HG03095 (cell line): ENCODE measurements around the gene RFWD3.
"Not testable (repeated sequence)": the region's sequence is repeated elsewhere in the genome, so short reads cannot be mapped to it uniquely, and the experiment has no call there.

Experiments used
- ATAC-seq: cut with Tn5 transposase; IDR thresholded peaks from one replicate; pipeline ENCODE4 v1.9.1; 2021; ENCODE audit warnings: moderate library complexity; ENCODE audit not compliant: unreplicated experiment

RFWD3 gene

GRCh38 chr16:74666425-74667254, at the start of gene RFWD3:
Gene RFWD3, minus strand, starts transcription at chr16:74666877. Its CDS starts 5,428 bp downstream, at chr16:74661449.
- ATAC-seq, result peak; percentile 100

- ATAC-seq, result no peak
Observed at GRCh38 chr16:74716355-74716754, 49.7 kb upstream of the RFWD3 start.

- ATAC-seq, result no peak
Observed at GRCh38 chr16:74713876-74714275, 47.2 kb upstream of the RFWD3 start.

- ATAC-seq, result no peak
Observed at GRCh38 chr16:74713325-74713724, 46.6 kb upstream of the RFWD3 start.

- ATAC-seq, result no peak
Observed at GRCh38 chr16:74711938-74712337, 45.3 kb upstream of the RFWD3 start.

GRCh38 chr16:74710401-74710800, 43.7 kb upstream of the RFWD3 start:
- no peak for ATAC-seq

GRCh38 chr16:74709441-74709877, 42.8 kb upstream of the RFWD3 start:
- ATAC-seq, result peak; percentile 85

- ATAC-seq, result peak; percentile 35
Observed at GRCh38 chr16:74700438-74701225, 34.0 kb upstream of the RFWD3 start, which contains the start of gene MLKL. Gene MLKL, minus strand, starts transcription at chr16:74700862. Its CDS starts 5,105 bp downstream, at chr16:74695757.

GRCh38 chr16:74700116-74700437, 33.4 kb upstream of the RFWD3 start:
- ATAC-seq, result no peak

- ATAC-seq, result no peak
Observed at GRCh38 chr16:74699666-74700065, 33.0 kb upstream of the RFWD3 start.

- ATAC-seq, result no peak
Observed at GRCh38 chr16:74698222-74698621, 31.5 kb upstream of the RFWD3 start.

- ATAC-seq, result peak; percentile 85
Observed at GRCh38 chr16:74695450-74696422, 29.1 kb upstream of the RFWD3 start.

- ATAC-seq, result no peak
Observed at GRCh38 chr16:74691093-74691855, 24.6 kb upstream of the RFWD3 start.

GRCh38 chr16:74682556-74682955, 15.9 kb upstream of the RFWD3 start:
- ATAC-seq, result no peak

GRCh38 chr16:74680681-74681080, 14.0 kb upstream of the RFWD3 start:
- no peak for ATAC-seq

- ATAC-seq, result no peak
Observed at GRCh38 chr16:74679983-74680382, 13.3 kb upstream of the RFWD3 start.

GRCh38 chr16:74677868-74678267, 11.2 kb upstream of the RFWD3 start:
- ATAC-seq, result no peak

GRCh38 chr16:74673876-74674275, 7.2 kb upstream of the RFWD3 start:
- no peak for ATAC-seq

GRCh38 chr16:74668877-74669276, 2.2 kb upstream of the RFWD3 start:
- ATAC-seq, result not testable (repeated sequence)

- ATAC-seq, result no peak
Observed at GRCh38 chr16:74667255-74667700, 601 bp upstream of the RFWD3 start.
